HTR-8/SVneo (cell line): Measurements from ENCODE around the gene NINJ1.
"Not testable (repeated sequence)": the region's sequence is repeated elsewhere in the genome, so short reads cannot be mapped to it uniquely, and the experiment has no call there.

Experiments used
- DNase-seq: peaks from one replicate; pipeline ENCODE4 v3.0.0; 2011; ENCODE audit warnings: low spot score, mixed read lengths; ENCODE audit not compliant: insufficient read length
- FAIRE-seq: peaks from 2 replicates; lab custom pipeline; 2011; peaks lifted over from hg19 to GRCh38; lab: Jason Lieb, UNC

The NINJ1 gene

GRCh38 chr9:93110311-93110855 is 23.7 kb downstream of the NINJ1 start:
- DNase-seq (no peak), FAIRE-seq (no peak)

- FAIRE-seq = no peak
- no peak for DNase-seq
Measured at GRCh38 chr9:93108291-93109041, 25.6 kb downstream of the NINJ1 start.

DNA sequence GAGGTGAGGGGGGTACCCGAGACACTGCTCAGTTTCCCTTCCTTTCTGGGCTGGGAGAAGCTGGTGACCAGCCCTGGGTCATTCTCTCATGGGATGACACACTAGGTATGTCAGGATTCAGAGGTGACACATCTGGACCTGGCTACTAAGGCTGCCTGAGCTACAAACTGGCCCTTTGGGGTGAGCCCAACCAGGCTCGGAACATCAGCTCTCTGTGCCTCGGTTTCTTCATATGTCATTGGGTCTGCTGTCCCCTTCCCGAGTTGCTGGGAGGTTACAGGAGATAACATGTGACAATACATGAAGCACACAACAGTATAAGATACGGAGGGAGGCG is 26.3 kb downstream of the NINJ1 start:
- FAIRE-seq (no peak), DNase-seq (no peak)

DNA sequence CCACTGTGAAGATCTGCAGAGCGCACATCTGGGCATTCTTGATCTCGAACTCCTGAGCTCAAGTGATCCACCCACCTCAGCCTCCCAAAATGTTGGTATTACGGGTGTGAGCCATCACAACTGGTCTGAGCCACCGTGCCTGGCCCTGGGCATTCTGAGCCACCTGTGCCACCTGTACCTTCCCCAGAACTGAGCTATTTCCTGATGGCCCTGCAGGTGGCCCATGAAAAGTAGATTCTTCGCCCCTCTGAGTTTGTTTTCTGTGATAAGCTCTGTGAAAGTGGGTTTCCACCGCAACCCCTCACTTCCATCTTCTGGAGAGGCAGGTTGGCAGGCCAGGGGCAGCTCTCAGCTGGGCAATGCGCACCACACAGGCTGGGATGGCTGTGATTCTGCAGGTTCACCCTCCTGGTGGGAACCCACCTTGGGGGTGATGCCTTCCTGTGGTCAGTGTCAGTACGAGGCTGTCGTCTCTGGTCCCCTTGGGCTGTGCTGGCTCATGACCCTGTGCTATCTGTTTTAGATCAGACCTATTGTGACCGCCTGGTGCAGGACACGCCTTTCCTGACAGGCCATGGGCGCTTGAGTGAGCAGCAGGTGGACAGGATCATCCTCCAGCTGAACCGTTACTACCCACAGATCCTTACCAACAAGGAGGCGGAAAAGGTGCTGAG is 26.8 kb downstream of the NINJ1 start:
- no peak for FAIRE-seq
- DNase-seq = no peak

GRCh38 chr9:93105620-93106019 is 28.4 kb downstream of the NINJ1 start:
- FAIRE-seq = no peak
- no peak for DNase-seq

DNA sequence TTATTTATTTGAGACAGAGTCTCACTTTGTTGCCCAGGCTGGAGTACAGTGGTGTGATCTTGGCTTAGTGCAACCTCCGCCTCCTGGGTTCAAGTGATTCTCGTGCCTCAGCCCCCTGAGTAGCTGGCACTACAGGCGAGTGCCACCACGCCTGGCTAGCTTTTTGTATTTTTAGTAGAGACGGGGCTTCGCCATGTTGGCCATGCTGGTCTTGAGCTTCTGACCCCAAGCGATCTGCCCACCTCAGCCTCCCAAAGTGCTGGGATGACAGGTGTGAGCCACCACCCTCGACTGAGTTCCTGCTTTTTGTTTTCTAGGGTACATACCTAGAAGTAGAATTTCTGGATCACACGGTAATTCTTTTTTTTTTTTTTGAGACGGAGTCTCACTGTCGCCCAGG is 33.0 kb downstream of the NINJ1 start:
- not testable (repeated sequence) for FAIRE-seq, DNase-seq

- FAIRE-seq (no peak), DNase-seq (no peak)
Measured at GRCh38 chr9:93100276-93100636, 33.8 kb downstream of the NINJ1 start.

- DNase-seq = no peak
- FAIRE-seq = no peak
Measured at GRCh38 chr9:93099551-93100275, 34.3 kb downstream of the NINJ1 start.

- DNase-seq = peak; percentile 85
- FAIRE-seq = peak; percentile 79
Measured at GRCh38 chr9:93098236-93098946, 35.7 kb downstream of the NINJ1 start.

GRCh38 chr9:93097511-93098201 is 36.4 kb downstream of the NINJ1 start:
- FAIRE-seq (no peak), DNase-seq (no peak)

DNA sequence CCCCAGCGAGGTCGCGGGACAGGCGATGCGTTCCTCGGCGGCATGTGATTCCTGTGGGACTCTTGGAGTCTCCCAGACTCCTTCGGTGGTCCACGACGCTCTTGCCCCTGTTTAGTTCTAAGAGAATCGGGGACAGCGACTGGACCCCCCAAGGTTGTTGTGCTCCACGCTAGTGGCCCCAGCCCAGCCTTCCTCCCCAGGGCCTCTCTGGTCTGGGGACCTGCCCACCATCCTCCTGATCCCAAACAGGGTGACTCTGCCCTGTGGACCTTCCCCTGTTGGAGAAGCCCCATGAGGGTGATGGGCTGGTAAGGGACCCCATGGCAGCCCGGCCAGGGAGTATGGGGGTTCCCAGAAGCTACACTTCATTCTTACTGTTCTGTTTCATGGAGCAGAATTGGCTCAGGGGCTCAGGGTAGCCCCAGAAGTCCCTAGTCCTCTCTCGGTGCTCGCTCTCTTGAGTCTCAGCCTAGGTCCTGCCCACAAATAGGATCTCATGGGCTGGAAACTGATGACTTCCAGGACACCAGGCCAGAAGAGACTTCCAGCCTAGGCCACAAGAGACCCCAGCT is 37.2 kb downstream of the NINJ1 start:
- FAIRE-seq (no peak), DNase-seq (no peak)

DNA sequence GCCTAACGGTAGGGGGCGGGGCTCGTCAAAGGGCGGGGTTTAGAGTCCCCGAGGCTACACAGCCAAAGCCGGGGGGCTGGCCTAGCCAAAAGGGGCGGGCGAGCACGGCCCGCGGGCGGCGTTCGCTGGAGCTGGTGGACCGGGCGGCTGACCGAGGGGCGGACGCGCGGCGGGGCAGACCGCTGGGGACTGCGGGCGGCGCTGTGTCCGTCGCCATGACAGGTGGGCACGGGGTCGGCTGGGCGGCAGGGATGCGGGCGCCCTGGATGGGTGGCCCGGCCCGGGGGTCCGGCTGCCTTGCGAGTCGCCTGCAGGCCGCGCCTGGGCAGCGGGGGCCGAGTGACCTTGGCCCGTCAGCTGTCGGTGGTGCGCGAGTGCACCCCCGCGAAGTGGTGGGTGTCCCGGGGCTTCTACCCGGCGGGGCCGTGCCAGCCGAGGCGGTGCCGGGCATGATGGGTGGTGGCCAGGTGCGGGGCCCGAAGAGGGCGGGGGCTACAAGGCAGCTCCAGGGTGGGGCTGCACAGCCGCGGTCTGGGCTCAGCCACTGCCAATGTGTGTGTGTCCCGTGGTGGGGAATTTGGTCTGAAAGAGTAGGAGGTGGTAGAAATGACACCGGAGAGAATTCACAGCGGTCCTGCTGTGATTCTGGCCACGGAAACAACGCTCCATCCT is 37.8 kb downstream of the NINJ1 start, which contains the start of gene CARD19:
CARD19 (plus strand) TSS at position 87 of the 672 bp plus-strand sequence; CDS start at position 216, 129 bp downstream.
- no peak for DNase-seq
- no peak for FAIRE-seq

GRCh38 chr9:93095205-93096130 is 38.6 kb downstream of the NINJ1 start:
- FAIRE-seq (peak; percentile 38), DNase-seq (peak; percentile 88)

GRCh38 chr9:93094658-93095204 is 39.3 kb downstream of the NINJ1 start:
- FAIRE-seq = no peak
- DNase-seq = no peak

DNA sequence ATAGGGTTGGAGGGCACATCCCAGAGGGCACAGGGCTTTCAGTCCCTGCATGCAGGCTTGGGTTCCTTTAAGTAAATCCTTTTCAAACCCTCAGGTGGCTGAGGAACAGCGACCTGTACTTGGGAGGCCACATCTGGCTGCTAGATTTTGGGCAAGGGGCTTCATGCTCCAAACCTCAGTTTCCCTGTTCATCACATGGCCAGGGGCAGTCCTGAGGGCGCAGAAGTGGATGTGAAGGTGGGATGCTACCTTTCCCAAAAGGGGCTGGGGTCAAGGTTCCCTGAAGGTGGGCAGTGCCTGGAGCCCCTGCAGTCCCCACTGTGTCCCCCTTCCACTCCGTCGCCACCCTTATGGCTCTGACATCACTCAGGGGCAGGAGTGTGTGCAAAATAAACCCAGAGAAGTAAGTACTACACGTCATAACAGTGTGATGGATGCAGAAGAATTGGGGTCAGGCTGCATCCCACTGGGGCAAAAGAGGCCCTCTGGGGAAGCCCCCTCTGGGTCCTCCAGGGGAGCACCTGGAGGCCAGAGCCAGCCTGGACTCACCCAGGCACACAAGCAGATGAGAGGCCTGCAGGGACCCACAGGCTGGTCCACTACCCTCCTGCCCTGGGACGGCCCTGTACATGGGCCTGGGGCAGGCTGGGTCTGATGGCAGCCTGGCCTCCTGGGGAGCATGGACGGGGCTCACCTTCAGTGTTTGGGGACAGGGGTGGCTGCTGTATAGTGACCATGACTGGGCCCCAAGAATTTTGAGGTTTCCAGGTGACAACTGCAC is 40.0 kb downstream of the NINJ1 start:
- DNase-seq (no peak), FAIRE-seq (no peak)

- DNase-seq (no peak), FAIRE-seq (no peak)
Measured at GRCh38 chr9:93093127-93093876, 40.7 kb downstream of the NINJ1 start.
